Vagina (tissue), 2 donors: ENCODE measurements around the gene DAPK3.

ENCODE experiments used
- POLR2AphosphoS5 ChIP-seq, 2 donors: sonication (generic); formaldehyde crosslinking; IDR thresholded peaks; one replicate each; pipeline ENCODE4 v1.9.0; 2017; ENCODE audit warnings: antibody characterized with exemption in 2 of 2, mild to moderate bottlenecking in 2 of 2, low read depth in 1 of 2; ENCODE audit not compliant: insufficient read depth in 1 of 2
- TF ChIP-seq, protein P1 (sequence below), 3 experiments: fragments of 450-650 bp in 2 of 3; fragments of 200-600 bp in 1 of 3; sonication (generic) in 1 of 3; IDR thresholded peaks; one replicate each; pipeline ENCODE4 v1.5.1; 2017 to 2019; ENCODE audit warnings: antibody characterized with exemption in 3 of 3, mild to moderate bottlenecking in 2 of 3, moderate library complexity in 2 of 3

DNA sequence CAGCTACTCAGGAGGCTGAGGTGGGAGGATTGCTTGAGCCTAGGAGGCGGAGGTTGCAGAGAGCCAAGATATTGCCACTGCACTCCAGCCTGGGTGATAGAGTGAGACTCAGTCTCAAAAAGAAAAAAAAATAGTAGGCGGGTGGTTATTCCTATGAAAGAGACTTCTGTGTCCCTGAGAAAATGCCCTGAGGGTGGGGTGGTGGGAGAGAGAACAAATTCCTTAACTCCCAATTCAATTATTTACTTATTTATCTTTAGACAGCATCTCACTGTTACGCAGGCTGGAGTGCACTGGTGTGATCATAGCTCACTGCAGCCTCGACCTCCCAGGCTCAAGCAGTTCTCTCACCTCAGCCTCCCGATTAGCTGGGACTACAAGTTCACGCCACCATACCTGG lies 24.7 kb upstream of the DAPK3 start:
- TF ChIP-seq, protein P1, sequence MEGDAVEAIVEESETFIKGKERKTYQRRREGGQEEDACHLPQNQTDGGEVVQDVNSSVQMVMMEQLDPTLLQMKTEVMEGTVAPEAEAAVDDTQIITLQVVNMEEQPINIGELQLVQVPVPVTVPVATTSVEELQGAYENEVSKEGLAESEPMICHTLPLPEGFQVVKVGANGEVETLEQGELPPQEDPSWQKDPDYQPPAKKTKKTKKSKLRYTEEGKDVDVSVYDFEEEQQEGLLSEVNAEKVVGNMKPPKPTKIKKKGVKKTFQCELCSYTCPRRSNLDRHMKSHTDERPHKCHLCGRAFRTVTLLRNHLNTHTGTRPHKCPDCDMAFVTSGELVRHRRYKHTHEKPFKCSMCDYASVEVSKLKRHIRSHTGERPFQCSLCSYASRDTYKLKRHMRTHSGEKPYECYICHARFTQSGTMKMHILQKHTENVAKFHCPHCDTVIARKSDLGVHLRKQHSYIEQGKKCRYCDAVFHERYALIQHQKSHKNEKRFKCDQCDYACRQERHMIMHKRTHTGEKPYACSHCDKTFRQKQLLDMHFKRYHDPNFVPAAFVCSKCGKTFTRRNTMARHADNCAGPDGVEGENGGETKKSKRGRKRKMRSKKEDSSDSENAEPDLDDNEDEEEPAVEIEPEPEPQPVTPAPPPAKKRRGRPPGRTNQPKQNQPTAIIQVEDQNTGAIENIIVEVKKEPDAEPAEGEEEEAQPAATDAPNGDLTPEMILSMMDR (IDR thresholded peaks at IDR 0.05), result no peak
- TF ChIP-seq POLR2AphosphoS5 (IDR thresholded peaks at IDR 0.05; ENCODE audit: insufficient read depth in 1 of 2, low read depth in 1 of 2), result no peak
